Gastrocnemius medialis (tissue), 4 donors: Measurements from ENCODE around the gene TMEM131L.

Experiments
- CTCF ChIP-seq, 5 experiments: fragments of 450-650 bp in 3 of 5; fragments of 200-600 bp in 2 of 5; sonication (generic) in 2 of 5; IDR thresholded peaks in 4 of 5; conservative IDR thresholded peaks in 1 of 5; 1 replicate in 4 of 5; 2 replicates in 1 of 5; pipeline ENCODE4 v1.5.1; 2016 to 2019; ENCODE audit warnings: antibody characterized with exemption in 5 of 5, mild to moderate bottlenecking in 3 of 5, moderate library complexity in 3 of 5
- POLR2A ChIP-seq, 2 donors: fragments of 450-650 bp; IDR thresholded peaks; one replicate each; pipeline ENCODE4 v1.6.1; 2017; ENCODE audit warnings: antibody characterized with exemption in 2 of 2, mild to moderate bottlenecking in 2 of 2, moderate library complexity in 2 of 2

GRCh38 chr4:153467897-153468262 lies 1.7 kb downstream of the TMEM131L start:
- TF ChIP-seq CTCF (IDR thresholded peaks at IDR 0.05 in 4 of 5, conservative IDR thresholded peaks at IDR 0.05 in 1 of 5) (no peak), POLR2A (IDR thresholded peaks at IDR 0.05) (no peak)
